CD4-positive, alpha-beta T cell treated with Interleukin-21 for 1 hour (primary cell): ENCODE measurements around the gene PDX1.

Source experiments
- DNase-seq: peaks from one replicate; pipeline ENCODE4 v3.0.0-alpha.2; 2020

Gene PDX1

GRCh38 chr13:27919934-27920676, at the start of gene PDX1:
Gene PDX1 (plus strand): TSS chr13:27920000. CDS start chr13:27920139, 139 bp downstream.
- DNase-seq = no peak

GRCh38 chr13:27878274-27878673, 41.5 kb upstream of the PDX1 start:
- DNase-seq = no peak

GRCh38 chr13:27889471-27889870, 30.3 kb upstream of the PDX1 start:
- no peak for DNase-seq

- no peak for DNase-seq
Observed at GRCh38 chr13:27896726-27897125, 23.1 kb upstream of the PDX1 start.

GRCh38 chr13:27904719-27905118, 15.1 kb upstream of the PDX1 start:
- DNase-seq = no peak

GRCh38 chr13:27905650-27906049, 14.2 kb upstream of the PDX1 start:
- no peak for DNase-seq

GRCh38 chr13:27907121-27907787, 12.5 kb upstream of the PDX1 start:
- no peak for DNase-seq

GRCh38 chr13:27909378-27909777, 10.4 kb upstream of the PDX1 start:
- DNase-seq = no peak

GRCh38 chr13:27911521-27911920, 8.3 kb upstream of the PDX1 start:
- DNase-seq = no peak

GRCh38 chr13:27913160-27913559, 6.6 kb upstream of the PDX1 start:
- no peak for DNase-seq

- no peak for DNase-seq
Observed at GRCh38 chr13:27915301-27916207, 4.2 kb upstream of the PDX1 start.

GRCh38 chr13:27917121-27917947, 2.5 kb upstream of the PDX1 start:
- no peak for DNase-seq

GRCh38 chr13:27918041-27918917, 1.5 kb upstream of the PDX1 start:
- no peak for DNase-seq

GRCh38 chr13:27918918-27919658, 712 bp upstream of the PDX1 start:
- DNase-seq = no peak

GRCh38 chr13:27919659-27919933, 204 bp upstream of the PDX1 start:
- no peak for DNase-seq

GRCh38 chr13:27920677-27921420, 1.0 kb downstream of the PDX1 start:
- DNase-seq = no peak

- DNase-seq = no peak
Observed at GRCh38 chr13:27921421-27921960, 1.7 kb downstream of the PDX1 start.

GRCh38 chr13:27921961-27922882, 2.4 kb downstream of the PDX1 start:
- DNase-seq = no peak
